Neural cell (in vitro differentiated cells): ENCODE results near the gene SMCR8. TPM values are rescaled to one million over a fixed set of nuclear protein-coding genes. Genes with fewer than 3 reads are reported as not detected.
"Not testable (repeated sequence)": the region's sequence is repeated elsewhere in the genome, so short reads cannot be mapped to it uniquely, and the experiment has no call there.

Experiments
- H2AFZ ChIP-seq: fragments of 200-600, 300-800 bp; sonication (generic), shearing (Covaris generic); 2 replicates; pipeline ENCODE4 v1.6.0; 2014; ENCODE audit warnings: low read depth, mild to moderate bottlenecking, antibody characterized with exemption, low read length, moderate library complexity
- H3F3A ChIP-seq: fragments of 200-600 bp; shearing (Covaris generic); 2 replicates; pipeline ENCODE4 v1.6.1; 2016; ENCODE audit warnings: mild to moderate bottlenecking, moderate library complexity, mixed read lengths, antibody characterized with exemption, low read length; ENCODE audit not compliant: insufficient read depth, poor library complexity, severe bottlenecking
- H3K27ac ChIP-seq: fragments of 200-600, 300-800 bp; sonication (generic), shearing (Covaris generic); 2 replicates; pipeline ENCODE4 v1.5.1; 2014; ENCODE audit warnings: mild to moderate bottlenecking, low read length, moderate library complexity
- H3K27me3 ChIP-seq: fragments of 300-800, 200-600 bp; sonication (generic), shearing (Covaris generic); 2 replicates; pipeline ENCODE4 v1.6.0; 2014; ENCODE audit warnings: mild to moderate bottlenecking, low read depth, low read length, moderate library complexity; ENCODE audit not compliant: insufficient read depth
- H3K36me3 ChIP-seq: fragments of 300-800, 200-600 bp; sonication (generic), shearing (Covaris generic); 2 replicates; pipeline ENCODE4 v1.5.1; 2014; ENCODE audit warnings: mild to moderate bottlenecking, antibody characterized with exemption, low read length, moderate library complexity; ENCODE audit not compliant: insufficient read depth
- H3K4me2 ChIP-seq: fragments of 300-800, 200-600 bp; sonication (generic), shearing (Covaris generic); 2 replicates; pipeline ENCODE4 v1.6.0; 2014; ENCODE audit warnings: mild to moderate bottlenecking, low read length
- H3K4me3 ChIP-seq: fragments of 300-800, 200-600 bp; sonication (generic), shearing (Covaris generic); 2 replicates; pipeline ENCODE4 v1.5.1; 2014; ENCODE audit warnings: mild to moderate bottlenecking, low read length, moderate library complexity
- H3K79me2 ChIP-seq: fragments of 200-600 bp; shearing (Covaris generic); replicated peaks from 2 replicates; pipeline ENCODE4 v1.6.0; 2014; ENCODE audit warnings: mild to moderate bottlenecking, low read length, moderate library complexity; ENCODE audit not compliant: insufficient read depth
- H3K9ac ChIP-seq: fragments of 300-800, 200-600 bp; sonication (generic), shearing (Covaris generic); 2 replicates; pipeline ENCODE4 v1.6.1; 2016; ENCODE audit warnings: mild to moderate bottlenecking, low read length, mixed read lengths
- H3K9me2 ChIP-seq: fragments of 200-600 bp; shearing (Covaris generic); 2 replicates; pipeline ENCODE4 v1.6.1; 2016; ENCODE audit warnings: mild to moderate bottlenecking, low read length, mixed read lengths; ENCODE audit not compliant: insufficient read depth
- H3K9me3 ChIP-seq: fragments of 200-600, 300-800 bp; sonication (generic), shearing (Covaris generic); 2 replicates; pipeline ENCODE4 v1.6.1; 2016; ENCODE audit warnings: mild to moderate bottlenecking, mixed run types, low read length, moderate library complexity, mixed read lengths
- H4K20me1 ChIP-seq: fragments of 200-600 bp; shearing (Covaris generic); 2 replicates; pipeline ENCODE4 v1.6.1; 2016; ENCODE audit warnings: mild to moderate bottlenecking, mixed run types; ENCODE audit not compliant: insufficient read depth
- CTCF ChIP-seq: fragments of 450-650 bp; IDR thresholded peaks from 2 replicates; pipeline ENCODE4 v1.5.1; 2014; ENCODE audit warnings: antibody characterized with exemption, mild to moderate bottlenecking, moderate library complexity; ENCODE audit not compliant: poor library complexity, severe bottlenecking
- EP300 ChIP-seq: fragments of 450-650 bp; conservative IDR thresholded peaks from 2 replicates; pipeline ENCODE4 v1.6.1; 2014; ENCODE audit warnings: antibody characterized with exemption, mild to moderate bottlenecking, moderate library complexity; ENCODE audit not compliant: poor library complexity, severe bottlenecking
- EZH2 ChIP-seq: fragments of 200-600, 300-800 bp; shearing (Covaris generic), sonication (generic); IDR thresholded peaks from 2 replicates; pipeline ENCODE4 v1.6.1; 2014; ENCODE audit warnings: antibody characterized with exemption, low read length, borderline replicate concordance, mild to moderate bottlenecking; ENCODE audit not compliant: insufficient read depth, poor library complexity, severe bottlenecking
- POLR2AphosphoS5 ChIP-seq: IDR thresholded peaks from 2 replicates; pipeline ENCODE4 v1.6.1; 2012
- RAD21 ChIP-seq: fragments of 450-650 bp; conservative IDR thresholded peaks from 2 replicates; pipeline ENCODE4 v1.6.1; 2014; ENCODE audit warnings: antibody characterized with exemption, mild to moderate bottlenecking, moderate library complexity
- REST ChIP-seq: IDR thresholded peaks from 2 replicates; pipeline ENCODE4 v1.6.1; 2012; ENCODE audit warnings: borderline replicate concordance
- SMC3 ChIP-seq: fragments of 450-650 bp; conservative IDR thresholded peaks from 2 replicates; pipeline ENCODE4 v1.6.1; 2014; ENCODE audit warnings: antibody characterized with exemption, mild to moderate bottlenecking, moderate library complexity; ENCODE audit not compliant: poor library complexity
- TAF1 ChIP-seq: IDR thresholded peaks from 2 replicates; pipeline ENCODE4 v1.6.1; 2012; ENCODE audit warnings: low read depth
- polyA plus RNA-seq: library from polyadenylated mRNA; depleted of rRNA; stranded (reverse); fragments of >200 nt; gene quantifications from 2 replicates; pipeline ENCODE4 v1.2.3, GENCODE V29; 2014

SMCR8 gene
- polyA plus RNA-seq, 1 donor from 2014 or later = 4.3 TPM

- TF ChIP-seq RAD21 (no peak), EZH2 (no peak), REST (no peak), TAF1 (no peak), CTCF (no peak), POLR2AphosphoS5 (no peak)
- H3K27me3 ChIP-seq = no peaks in the 10 kb centered on the region
- no peak overlapping the region for H3K4me2 ChIP-seq
- H3K9ac ChIP-seq = no peak overlapping the region
- no peaks in the 10 kb centered on the region for H3K9me3 ChIP-seq
- H3K4me3 ChIP-seq = no peak overlapping the region
- H3K9me2 ChIP-seq = no peaks in the 10 kb centered on the region
- no peak overlapping the region for H3K27ac ChIP-seq
- H3K79me2 ChIP-seq = no peaks in the 10 kb centered on the region
- peaks cover 3% of the 10 kb centered on the region for H3K36me3 ChIP-seq
- H3F3A ChIP-seq = no peaks in the 10 kb centered on the region
- H4K20me1 ChIP-seq = no peaks in the 10 kb centered on the region
- H2AFZ ChIP-seq = no peak overlapping the region
Observed at GRCh38 chr17:18291718-18292540, 23.2 kb upstream of the SMCR8 start.

- not testable (repeated sequence) for H3K9me3 ChIP-seq, H3F3A ChIP-seq, H3K9me2 ChIP-seq, H4K20me1 ChIP-seq, H2AFZ ChIP-seq, H3K4me2 ChIP-seq, H3K27me3 ChIP-seq, H3K4me3 ChIP-seq, H3K79me2 ChIP-seq, H3K36me3 ChIP-seq, H3K27ac ChIP-seq, H3K9ac ChIP-seq
Observed at GRCh38 chr17:18298061-18298460, 17.0 kb upstream of the SMCR8 start.

- no peaks in the 10 kb centered on the region for H3K36me3 ChIP-seq
- no peak overlapping the region for H3K4me3 ChIP-seq
- no peaks in the 10 kb centered on the region for H3K27me3 ChIP-seq
- H3K4me2 ChIP-seq = no peak overlapping the region
- H3K9me3 ChIP-seq = no peaks in the 10 kb centered on the region
- no peak overlapping the region for H3K27ac ChIP-seq
- H3F3A ChIP-seq = no peaks in the 10 kb centered on the region
- H3K79me2 ChIP-seq = no peaks in the 10 kb centered on the region
- H3K9me2 ChIP-seq = no peaks in the 10 kb centered on the region
- no peak overlapping the region for H2AFZ ChIP-seq
- no peaks in the 10 kb centered on the region for H4K20me1 ChIP-seq
- H3K9ac ChIP-seq = no peak overlapping the region
- TF ChIP-seq EP300 (no peak), EZH2 (no peak), CTCF (no peak), RAD21 (no peak), REST (no peak), TAF1 (no peak), SMC3 (no peak)
Observed at GRCh38 chr17:18300725-18301480, 14.2 kb upstream of the SMCR8 start.
